Measurements from ENCODE around the gene MAP4K5.

MAP4K5 gene

DNA sequence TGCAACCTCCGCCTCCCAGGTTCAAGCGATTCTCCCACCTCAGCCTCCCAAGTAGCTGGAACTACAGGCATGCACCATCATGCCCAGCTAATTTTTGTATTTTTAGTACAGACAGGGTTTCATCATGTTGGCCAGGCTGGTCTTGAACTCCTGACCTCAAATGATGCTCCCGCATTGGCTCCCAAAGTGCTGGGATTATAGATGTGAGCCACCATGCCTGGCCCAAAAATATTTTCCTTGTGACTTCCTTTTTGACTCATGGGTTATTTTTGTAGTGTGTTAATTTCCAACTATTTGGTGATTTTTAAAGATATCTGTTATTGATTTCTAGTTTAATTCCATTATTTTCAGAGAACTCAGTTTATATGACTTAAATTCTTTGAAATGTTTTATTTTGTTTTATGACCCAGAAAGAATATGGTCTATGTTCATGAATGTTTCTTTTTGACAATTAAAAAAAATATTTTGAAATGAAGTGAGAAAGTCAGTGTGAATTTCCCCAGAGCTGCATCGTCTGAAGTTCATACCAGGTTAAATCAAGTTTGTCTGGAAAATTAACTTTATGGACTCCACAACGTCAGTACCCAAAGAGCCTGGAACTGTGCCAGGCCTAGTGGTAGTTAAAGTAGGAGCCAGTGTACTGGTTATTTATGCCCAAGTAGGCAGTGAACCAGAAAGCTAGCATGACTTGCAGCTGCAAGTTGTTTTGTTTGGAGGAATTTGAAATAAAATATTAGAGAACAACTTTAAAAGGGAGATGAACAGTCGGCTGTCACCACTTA lies 132.9 kb downstream of the MAP4K5 start:
- no peak for DNase-seq (ENCODE audit: low read depth in 2 of 2)

DNA sequence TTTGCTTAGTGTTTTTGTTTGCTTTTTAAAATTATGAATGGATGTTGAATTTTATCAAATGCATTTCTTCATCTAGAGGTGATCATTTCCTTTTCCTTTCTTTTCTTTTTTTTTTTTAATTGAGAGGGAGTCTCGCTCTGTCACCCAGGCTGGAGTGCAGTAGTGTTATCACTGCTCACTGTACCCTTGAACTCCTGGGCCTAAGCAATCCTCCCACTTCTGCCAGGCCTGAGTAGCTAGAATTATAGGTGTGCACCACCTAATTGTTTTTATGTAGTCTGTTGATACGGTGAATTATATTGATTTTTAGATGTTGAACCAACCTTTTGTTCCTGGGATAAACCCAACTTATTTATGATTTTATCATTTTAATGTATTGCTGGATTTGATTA lies 134.2 kb downstream of the MAP4K5 start:
- no peak for DNase-seq (ENCODE audit: low read depth in 2 of 2)

DNA sequence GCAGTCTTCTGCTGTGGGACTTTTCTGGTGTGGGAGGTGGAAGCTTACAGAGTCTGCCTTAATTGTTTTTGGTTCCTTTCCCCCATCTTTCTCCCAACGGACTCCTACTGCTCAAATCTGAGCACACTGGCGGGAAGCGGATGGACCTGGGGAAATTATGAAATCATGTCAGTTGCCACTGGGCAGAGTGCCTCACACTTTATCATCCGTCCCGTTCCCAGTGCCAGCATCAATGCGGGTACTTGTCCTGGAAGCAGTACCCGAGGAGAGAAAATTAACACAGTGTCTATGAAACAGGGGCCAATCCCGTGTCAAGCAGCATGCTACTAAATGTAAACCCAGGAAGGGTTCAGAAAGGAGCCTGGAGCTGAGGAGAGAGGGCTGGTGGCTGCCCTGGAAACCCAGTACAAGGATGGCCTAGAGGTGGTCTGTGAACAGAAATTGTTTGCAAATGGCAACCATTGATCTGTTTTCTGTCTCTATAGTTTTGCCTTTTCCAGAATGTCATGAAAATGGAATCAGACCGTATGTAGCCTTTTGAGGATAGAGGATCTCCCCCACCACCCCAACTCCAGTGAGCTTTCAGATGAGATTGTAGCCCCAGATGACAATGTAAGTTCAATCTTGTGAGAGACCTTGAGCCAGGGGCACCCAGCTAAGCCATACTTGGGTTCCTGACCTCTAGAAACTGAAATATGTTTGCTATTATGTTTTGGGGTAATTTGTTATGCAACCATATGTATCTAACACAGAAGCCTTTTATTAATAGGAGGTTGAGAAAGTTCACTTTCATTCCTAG lies 134.8 kb downstream of the MAP4K5 start:
- no peak for DNase-seq (ENCODE audit: low read depth in 2 of 2)

DNA sequence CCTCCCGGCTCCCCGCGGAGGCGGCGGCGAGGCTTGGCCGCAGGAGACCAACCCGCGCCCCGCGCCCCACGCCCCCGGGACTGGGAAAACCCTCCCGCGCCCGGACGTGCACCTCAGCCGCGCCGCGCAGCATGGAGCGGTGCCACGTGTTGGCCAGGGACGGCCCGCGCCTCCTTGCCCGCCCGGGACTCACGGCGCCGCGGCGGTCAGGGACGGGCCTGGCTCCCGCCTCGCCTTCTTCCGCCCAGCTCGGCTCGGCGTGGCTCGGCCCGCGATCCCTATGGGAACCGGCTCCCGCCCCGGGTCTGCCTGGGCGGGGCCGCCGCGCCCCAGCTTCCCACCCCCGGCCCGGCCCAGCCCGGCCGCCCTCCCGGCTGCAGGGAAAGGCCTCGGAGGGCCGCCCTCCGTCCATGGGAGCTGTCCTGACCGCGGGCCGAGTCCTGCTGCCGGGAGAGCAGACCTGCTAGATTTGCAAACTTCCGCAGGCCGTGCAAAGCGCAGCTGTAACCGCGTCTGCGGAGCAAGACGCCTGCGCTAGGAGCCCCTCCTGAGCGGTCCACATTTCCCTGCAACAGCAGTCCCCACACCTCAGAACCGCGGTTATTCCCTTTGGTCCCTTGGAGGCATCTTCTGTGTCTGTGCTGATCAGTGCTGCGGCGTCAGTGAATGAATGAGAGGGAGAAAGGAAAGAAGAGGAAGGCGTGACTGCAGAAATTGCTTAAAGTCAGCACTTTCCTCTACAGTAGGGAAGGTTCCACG lies 135.6 kb downstream of the MAP4K5 start, which contains the start of gene CDKL1:
CDKL1 (minus strand) TSS at position 251 of the 759 bp plus-strand sequence. CDS start 1,013 bp downstream, outside the sequence.
- DNase-seq (ENCODE audit: low read depth in 2 of 2), result peak; percentile 21 to 55

DNA sequence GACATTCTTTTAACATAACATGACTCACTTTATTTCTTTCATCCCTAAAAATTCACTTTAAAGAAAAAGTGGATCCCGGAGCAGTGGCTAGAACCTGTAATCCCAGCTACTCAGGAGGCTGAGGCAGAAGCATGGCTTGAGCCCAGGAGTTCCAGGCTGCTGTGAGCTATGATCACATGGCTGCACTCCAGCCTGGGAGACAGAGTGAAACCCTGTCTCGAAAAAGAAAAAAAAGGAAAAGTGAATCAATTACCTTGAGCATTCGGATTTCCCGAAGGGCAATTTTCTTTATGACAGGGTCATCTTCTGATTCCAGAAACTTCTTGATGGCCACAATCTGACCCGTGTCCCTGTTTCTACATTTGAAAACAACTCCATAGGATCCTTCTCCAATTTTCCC lies 136.9 kb downstream of the MAP4K5 start:
- no peak for DNase-seq (ENCODE audit: low read depth in 2 of 2)

DNA sequence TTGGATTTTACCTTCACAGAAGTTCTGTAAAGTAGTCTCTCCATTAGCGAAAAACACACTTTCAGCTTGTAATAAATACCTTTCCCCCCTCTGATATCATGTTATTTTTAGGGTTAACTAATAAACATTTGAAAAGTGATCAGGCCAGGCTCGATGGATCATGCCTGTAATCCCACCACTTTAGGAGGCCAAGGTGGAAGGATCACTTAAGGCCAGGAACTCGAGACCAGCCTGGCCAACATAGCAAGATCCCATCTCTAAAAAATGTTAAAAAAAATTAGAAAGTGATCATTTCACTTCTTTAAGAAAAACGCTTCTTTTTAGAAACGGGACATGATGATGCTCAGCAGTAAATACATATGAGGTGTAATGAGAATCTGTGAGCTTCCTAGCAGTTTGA lies 137.7 kb downstream of the MAP4K5 start:
- DNase-seq (ENCODE audit: low read depth in 2 of 2), result no peak

DNA sequence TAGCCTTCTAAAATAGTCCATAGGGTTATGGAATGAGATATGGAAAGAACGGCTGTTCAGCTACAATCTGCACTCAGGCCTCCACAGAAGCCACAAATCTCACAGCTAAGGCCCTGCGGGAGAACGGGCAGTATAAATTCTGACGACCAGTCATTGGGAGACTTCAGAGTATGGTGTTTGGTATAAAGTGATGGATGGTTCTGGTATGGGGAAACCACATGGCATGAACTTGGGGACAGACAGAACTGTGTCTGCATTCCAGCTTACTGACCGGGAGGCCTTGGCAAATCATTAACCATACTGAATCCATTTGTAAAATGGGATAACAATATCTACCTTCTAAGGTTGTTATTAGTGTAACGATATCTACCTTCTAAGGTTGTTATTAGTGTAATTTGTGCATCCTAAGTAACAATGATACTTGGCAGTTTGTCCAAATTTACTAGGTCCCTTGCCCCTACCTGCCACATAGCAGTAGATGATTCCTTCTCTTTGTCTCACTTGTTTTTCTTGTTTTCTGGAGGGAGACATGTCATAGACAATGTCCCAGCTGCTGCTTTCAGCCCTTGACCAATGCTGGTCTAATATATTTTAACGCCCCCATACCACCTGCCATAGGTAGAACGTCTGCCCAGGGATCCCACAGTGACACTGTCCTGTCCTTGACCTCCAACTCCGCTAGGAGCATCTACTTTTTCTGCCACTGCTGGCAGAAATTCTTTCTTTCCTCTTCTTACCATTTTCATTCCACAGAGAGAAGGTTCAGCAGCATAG lies 142.5 kb downstream of the MAP4K5 start:
- DNase-seq (ENCODE audit: low read depth in 2 of 2), result no peak

DNA sequence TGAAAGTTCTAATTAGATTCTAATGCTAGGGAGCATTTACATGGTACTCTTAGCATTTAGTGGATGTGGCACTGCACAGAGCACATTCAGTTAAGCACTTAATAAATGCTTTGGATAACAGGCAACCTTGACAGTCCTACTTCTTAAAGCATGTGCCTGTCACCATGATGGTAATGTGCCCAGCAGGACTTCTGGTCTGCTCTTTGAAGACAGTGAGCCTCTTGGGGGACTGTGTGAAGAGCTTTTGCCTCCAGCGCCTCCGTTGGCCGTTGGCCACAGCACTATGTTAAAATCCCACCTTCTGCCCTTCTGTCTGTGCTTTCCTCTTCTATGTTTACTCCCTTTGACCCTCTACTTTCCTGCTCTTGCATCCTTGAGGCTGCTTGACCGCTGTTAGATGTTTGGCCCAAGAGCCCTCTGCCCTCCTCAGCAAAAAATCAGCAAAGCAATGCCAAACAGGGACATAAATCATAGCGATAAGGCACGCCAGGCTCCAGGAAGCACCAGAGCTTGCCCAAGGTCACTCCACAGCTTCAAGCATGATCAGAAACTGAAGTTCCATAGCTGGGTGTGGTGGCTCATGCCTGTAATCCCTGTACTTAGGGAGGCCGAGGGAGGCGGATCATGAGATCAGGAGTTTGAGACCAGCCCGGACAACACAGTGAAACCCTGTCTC lies 144.0 kb downstream of the MAP4K5 start:
- no peak for DNase-seq (ENCODE audit: low read depth in 2 of 2)

DNA sequence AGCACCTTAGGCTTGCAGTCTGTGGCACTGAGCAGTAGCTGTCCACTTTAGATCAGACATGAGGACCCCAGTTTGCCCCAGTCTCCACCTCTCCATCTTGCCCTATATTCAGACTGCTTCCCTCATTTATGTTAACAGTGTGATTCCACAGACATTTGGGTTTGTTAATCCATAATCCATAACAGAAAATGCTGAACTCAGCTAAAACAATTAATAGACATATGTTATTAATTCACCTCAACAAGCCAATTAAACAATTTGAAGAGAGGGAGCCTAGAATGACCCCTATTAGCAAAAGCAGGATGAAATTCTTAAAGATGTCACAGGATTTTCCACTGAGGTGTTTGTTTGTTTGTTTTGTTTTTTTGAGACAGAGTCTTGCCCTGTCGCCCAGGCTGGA lies 144.8 kb downstream of the MAP4K5 start:
- no peak for DNase-seq (ENCODE audit: low read depth in 2 of 2)

DNA sequence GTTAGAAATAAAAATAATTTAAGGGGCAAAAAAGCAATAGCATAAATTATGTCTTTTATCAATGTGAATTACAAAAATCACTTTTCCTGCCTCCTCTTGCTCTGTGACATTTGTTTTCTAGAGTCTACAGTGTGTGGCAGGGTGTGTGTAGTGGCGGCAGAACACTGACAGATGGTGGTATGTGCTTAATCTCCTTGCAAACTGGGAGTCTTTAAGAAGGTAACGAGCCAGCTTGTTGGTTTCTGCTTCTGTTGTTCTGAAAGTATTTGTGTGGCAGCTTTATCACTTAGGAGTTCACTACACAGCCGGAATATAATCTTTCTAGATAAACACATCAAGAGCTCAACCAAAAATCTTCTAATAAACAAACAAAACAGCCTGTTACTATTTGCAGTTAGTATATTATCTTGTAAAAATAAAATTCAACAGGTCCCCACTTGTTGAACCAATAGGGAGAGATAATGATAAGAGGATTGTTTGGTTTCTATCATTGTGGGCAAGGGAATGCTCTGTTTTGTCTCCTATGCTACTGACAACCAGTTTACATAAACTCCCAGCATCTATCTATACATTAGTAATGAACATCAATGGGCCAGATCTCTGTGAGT lies 148.6 kb downstream of the MAP4K5 start:
- DNase-seq (ENCODE audit: low read depth in 2 of 2), result no peak

DNA sequence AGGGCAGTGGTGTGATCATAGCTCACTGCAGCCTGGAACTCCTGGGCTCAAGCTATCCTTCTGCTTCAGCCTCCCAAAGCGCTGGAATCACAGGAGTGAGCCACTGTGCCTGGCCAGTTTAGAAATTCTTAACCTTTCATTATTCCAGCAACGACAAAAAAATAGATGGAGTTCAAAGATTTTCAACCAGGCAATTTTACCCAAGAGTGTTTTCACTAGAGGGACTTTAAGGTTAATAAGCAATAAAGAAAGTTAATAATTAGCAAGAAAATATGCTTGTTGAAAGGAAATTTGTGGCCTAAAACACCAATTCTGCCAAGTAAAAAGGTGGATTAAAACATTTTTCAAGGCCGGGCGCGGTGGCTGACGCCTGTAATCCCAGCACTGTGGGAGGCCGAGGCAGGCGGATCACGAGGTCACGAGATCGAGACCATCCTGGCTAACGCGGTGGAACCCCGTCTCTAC lies 150.5 kb downstream of the MAP4K5 start:
- DNase-seq (ENCODE audit: low read depth in 2 of 2), result no peak

DNA sequence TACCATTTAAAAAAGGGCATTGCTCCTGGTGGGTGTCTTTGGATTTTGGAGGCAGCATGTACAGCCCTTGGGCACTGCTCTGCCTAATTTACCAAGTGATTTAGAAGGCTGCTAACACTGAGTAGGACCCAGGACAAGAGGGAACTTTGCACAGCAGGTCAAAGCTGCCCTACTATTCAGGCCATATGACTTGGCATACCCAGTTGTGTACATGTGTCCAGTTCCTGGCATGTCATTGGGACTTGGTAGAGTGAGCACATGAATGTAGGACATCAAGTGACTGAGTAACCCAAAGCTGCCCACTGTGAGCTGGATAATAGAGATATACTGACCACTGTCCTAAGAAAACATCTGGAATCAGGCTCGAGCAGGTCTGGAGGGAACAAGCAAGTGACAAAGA lies 151.4 kb downstream of the MAP4K5 start:
- DNase-seq (ENCODE audit: low read depth in 2 of 2), result no peak

DNA sequence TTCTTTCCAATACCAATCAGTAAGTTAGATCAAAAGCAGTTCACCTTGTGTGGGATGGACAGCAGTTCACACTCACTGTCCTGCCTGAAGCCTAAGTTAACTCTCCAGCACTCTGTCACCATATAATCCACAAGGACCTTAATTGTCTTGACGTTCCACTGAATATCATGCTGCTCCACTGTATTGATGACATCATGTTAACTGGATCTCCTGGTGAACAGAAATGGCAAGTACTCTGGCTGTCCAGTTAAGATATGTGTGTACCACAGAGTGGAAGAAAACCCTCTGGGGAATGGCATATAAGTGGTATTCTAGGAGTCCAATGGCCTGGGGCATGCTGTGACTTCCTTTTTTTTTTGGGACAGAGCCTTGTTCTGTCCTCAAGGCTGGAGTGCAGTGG lies 151.9 kb downstream of the MAP4K5 start:
- no peak for DNase-seq (ENCODE audit: low read depth in 2 of 2)

DNA sequence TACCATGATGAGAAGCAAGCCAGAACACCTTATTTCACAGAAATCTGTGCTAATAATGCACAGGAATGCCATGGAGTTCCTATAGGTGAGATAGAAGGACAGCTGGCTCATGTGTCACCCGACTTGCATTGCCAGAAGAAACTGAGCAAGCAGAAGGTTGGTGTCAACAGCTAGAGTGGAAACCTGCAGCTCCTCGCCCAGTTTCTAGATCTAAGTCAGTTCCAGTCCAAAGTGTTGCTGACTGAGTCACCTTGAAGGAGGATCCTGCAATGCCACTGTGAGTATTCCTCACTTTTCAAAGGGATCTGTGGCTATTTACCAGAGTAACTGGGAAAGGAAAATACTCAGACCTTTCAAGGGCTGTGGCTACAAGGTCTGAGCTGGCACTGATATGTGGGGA lies 152.8 kb downstream of the MAP4K5 start:
- DNase-seq (ENCODE audit: low read depth in 2 of 2), result no peak

DNA sequence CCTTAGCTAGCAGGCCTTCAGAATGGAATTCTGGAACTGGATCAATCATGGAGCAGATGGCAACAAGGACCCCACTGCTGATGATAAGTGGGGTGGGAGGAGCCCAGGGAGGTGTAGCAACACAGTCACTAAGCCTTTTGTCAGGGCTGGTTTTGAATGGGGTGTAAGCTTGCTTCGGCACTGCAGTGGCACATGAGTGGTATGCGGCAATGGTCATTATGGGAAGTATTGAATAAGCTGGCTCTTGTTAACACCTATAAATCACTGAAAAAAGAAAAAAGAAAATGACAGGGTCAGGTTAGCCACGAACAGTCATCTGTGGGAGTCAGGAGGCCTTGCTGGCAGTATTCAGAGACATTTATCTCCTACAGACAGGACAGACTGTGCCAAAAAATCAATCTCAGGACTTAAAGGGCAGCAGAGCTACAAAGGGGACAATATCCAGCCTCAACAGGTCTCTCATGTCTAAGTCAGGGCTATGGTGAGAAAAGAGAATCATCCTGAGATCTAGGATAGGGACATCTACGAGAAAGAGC lies 154.8 kb downstream of the MAP4K5 start:
- DNase-seq (ENCODE audit: low read depth in 2 of 2), result no peak

DNA sequence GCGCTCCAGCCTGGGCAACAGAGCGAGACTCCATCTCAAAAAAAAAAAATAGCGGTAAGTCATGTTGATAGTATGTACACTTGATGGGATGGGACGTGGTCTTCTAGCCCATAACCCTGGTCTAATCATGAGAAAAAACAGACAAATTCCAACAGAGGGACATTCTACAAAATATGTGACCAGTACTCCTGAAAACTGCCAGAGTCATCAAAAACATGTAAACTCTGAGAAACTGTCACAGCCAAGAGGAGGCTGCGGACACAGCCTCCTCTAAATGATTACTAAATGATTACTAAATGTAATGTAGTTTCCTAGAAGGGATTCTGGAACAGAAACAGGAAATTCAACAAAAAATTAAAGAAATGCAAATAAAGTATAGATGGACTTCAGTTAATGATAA lies 156.6 kb downstream of the MAP4K5 start:
- DNase-seq (ENCODE audit: low read depth in 2 of 2), result no peak

DNA sequence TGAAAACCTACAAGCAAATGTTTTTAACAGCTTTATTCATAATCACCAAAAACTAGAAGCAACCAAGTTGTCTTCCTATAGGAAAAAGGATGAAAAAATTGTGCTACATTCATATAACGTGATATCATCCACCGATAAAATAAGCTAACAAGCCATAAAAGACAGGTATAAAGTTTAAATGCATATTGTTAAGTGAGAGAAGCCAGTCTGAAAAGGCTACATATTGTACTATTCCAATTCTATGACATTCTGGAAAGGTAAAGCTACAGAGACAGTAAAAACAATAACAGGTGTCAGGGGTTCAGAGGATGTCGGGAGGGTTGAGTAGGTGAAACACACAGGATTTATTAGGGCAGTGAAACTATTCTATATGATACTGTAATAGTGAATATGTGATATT lies 158.4 kb downstream of the MAP4K5 start:
- DNase-seq (ENCODE audit: low read depth in 2 of 2), result no peak

DNA sequence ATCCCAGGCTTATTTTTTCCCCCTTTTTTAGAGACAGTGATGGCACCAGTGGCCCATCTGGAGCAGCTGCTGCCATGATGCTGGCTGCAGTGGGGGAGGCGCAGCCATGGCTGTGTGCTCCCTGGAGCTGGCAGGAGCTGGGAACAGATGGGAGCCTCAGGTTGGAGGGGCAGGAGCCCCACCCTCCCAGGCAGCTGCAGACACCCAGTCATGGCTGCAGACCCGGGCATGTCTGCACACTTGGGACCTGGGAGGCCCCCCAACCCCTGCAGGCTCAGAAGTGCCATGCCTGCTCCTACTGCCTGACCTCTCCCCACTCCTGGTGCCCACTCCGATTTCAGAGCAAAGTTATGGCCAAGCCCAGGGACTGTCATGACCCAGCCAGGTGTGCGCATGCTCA lies 160.8 kb downstream of the MAP4K5 start:
- no peak for DNase-seq (ENCODE audit: low read depth in 2 of 2)
